HepG2 (cell line): ENCODE measurements around the gene PHKB.

Source experiments
- AFF4 ChIP-seq: sonication (generic); formaldehyde crosslinking; IDR thresholded peaks from 2 replicates; pipeline ENCODE4 v1.4.0; 2020; ENCODE audit warnings: missing genetic modification reagents
- CTCF ChIP-seq: sonication (generic); formaldehyde crosslinking; IDR thresholded peaks from 2 replicates; pipeline ENCODE4 v1.5.0; 2020; ENCODE audit warnings: mild to moderate bottlenecking, missing genetic modification reagents, moderate library complexity
- JDP2 ChIP-seq: sonication (generic); formaldehyde crosslinking; IDR thresholded peaks from 2 replicates; pipeline ENCODE4 v1.8.1; 2022; ENCODE audit warnings: missing genetic modification reagents, borderline replicate concordance
- NBN ChIP-seq: fragments of 450-650 bp; conservative IDR thresholded peaks from 2 replicates; pipeline ENCODE4 v1.6.1; 2017
- PRDM15 ChIP-seq: sonication (generic); formaldehyde crosslinking; IDR thresholded peaks from 2 replicates; pipeline ENCODE4 v1.4.0; 2020; ENCODE audit warnings: missing genetic modification reagents
- RBAK ChIP-seq: sonication (generic); formaldehyde crosslinking; IDR thresholded peaks from 2 replicates; pipeline ENCODE4 v1.5.1; 2020; ENCODE audit warnings: mild to moderate bottlenecking, missing genetic modification reagents
- ZBTB26 ChIP-seq: IDR thresholded peaks from 2 replicates; pipeline ENCODE4 v1.6.1; 2016; ENCODE audit warnings: missing compliant biosample characterization, missing genetic modification reagents, borderline replicate concordance
- ZNF563 ChIP-seq: sonication (generic); formaldehyde crosslinking; IDR thresholded peaks from 2 replicates; pipeline ENCODE4 v1.8.0; 2022; ENCODE audit warnings: mild to moderate bottlenecking, moderate library complexity, missing genetic modification reagents
- ZNF816 ChIP-seq: sonication (generic); formaldehyde crosslinking; IDR thresholded peaks from 2 replicates; pipeline ENCODE4 v1.8.0; 2022; ENCODE audit warnings: missing genetic modification reagents, mild to moderate bottlenecking, borderline replicate concordance

- TF ChIP-seq CTCF (CRISPR knock-in tag) (no peak), NBN (no peak), RBAK (CRISPR knock-in tag) (no peak), ZNF563 (CRISPR knock-in tag) (no peak), ZNF816 (CRISPR knock-in tag) (no peak), PRDM15 (CRISPR knock-in tag) (no peak), AFF4 (CRISPR knock-in tag) (no peak), JDP2 (no peak), ZBTB26 (CRISPR knock-in tag) (no peak)
Measured at GRCh38 chr16:47592232-47592631, 131.1 kb downstream of the PHKB start.
